Brain microvascular endothelial cell (primary cell): Measurements from ENCODE around the gene PFKL.

Experiments used
- DNase-seq: peaks from one replicate; pipeline ENCODE4 v3.0.0-alpha.2; 2020
- H3K27ac ChIP-seq: fragments of 250-450 bp; sonication (Bioruptor Pico); 2 replicates; pipeline ENCODE4 v1.5.1; 2020; ENCODE audit warnings: mild to moderate bottlenecking, moderate library complexity
- H3K27me3 ChIP-seq: fragments of 250-450 bp; sonication (Bioruptor Pico); replicated peaks from 2 replicates; pipeline ENCODE4 v1.5.1; 2020; ENCODE audit warnings: mild to moderate bottlenecking
- H3K36me3 ChIP-seq: fragments of 250-450 bp; sonication (Bioruptor Pico); replicated peaks from 2 replicates; pipeline ENCODE4 v1.5.1; 2020; ENCODE audit warnings: mild to moderate bottlenecking
- H3K4me3 ChIP-seq: 2 replicates; pipeline ENCODE4 v1.5.1; 2011; ENCODE audit warnings: low read depth, mild to moderate bottlenecking, control low read depth, low read length, moderate library complexity
- CTCF ChIP-seq: IDR thresholded peaks from 2 replicates; pipeline ENCODE4 v1.5.1; 2011; ENCODE audit warnings: low read depth, mild to moderate bottlenecking, moderate library complexity, low read length, control low read depth, inconsistent platforms; ENCODE audit errors: missing control alignments
- in situ Hi-C: cut with HindIII; loops from 2 replicates; pipeline ENCODE4 v1.10.0; 2017; ENCODE audit warnings: low sequenced_read_pairs, low pct_ligation_motif_present

Gene PFKL

DNA sequence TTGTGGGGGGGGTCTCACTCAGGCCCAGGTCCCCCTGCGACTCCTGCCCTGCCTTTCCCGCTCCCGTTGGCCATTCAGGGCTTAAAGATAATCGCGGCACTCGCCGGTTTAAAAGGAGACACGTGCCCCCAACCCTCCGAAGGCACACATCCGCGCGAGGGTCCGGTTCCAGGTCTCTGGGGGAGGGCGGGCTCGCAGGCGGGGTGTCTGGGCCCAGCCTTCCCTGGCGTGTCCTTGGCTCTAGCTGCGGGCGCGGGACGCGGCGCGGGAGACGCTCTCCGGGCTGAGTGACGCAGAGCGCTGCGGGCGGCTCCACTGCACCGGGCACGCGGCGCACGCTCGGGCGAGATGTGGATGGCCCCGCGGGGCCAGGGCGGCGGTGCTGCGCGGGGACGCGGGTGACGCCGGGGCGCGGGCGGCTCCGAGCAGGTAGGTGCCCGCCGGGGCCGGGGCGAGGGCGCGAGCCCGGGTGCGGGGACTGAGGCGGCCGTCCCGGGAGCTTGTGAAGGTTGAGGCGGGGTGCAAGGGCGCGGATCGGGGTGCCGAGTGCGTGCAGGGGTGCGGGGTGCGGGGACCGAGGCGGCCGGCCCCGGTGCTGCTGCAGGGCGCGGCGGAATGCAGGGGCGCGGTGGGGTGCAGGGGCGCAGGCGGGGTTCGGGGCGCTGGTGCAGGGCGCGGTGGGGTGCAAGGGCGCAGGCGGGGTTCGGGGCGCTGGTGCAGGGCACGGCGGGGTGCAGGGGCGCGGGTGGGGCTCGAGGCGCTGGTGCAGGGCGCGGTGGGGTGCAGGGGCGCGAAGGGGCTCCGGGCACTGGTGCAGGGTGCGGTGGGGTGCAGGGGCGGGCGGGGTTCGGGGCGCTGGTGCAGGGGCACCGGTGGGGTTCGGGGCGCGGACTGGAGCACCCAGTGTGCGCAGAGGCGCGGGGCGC is 50.3 kb downstream of the PFKL start:
- H3K27me3 ChIP-seq = peaks cover 30% of the 10 kb centered on the region
- in situ Hi-C loops = no loop called here
- TF ChIP-seq CTCF = no peak
- H3K4me3 ChIP-seq = no peak overlapping the region
- DNase-seq = no peak
- H3K27ac ChIP-seq = no peak overlapping the region
- H3K36me3 ChIP-seq = no peaks in the 10 kb centered on the region

GRCh38 chr21:44350773-44351481 is 51.1 kb downstream of the PFKL start:
- no peak overlapping the region for H3K27ac ChIP-seq

DNA sequence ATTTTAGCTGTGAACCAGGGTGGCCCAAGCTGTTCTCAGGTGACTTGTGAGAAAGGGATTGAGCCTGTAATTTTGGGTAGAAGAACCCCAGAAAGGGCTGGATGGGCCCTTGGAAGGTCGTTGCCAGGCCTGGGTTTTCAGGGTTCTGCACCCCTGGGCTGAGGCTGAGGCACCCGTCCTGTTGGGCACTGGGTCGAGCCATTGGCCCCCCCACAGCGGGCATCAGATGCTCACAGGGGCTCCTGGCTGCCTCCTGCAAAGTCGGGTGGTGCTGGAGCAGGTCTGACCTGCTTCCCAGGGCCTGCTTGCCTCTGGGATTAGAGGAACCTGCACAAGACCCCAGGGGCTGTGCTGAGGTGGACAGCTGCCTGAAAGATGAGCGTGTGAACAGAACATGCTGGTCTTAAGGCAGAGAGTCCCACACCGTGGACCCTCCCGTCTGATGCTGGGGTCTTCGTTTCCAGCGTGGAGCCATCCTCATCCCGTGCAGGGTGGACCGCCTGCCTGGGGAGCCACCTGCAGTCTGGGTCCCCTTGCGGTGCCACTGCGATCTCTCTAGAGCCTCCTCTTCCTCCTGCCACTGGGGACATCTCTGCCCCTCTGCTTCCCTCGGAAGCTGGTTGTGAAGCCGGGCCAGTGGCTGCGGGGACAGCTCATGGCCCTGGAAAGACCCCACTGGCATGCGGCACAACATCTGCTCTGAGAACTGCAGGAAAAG is 51.8 kb downstream of the PFKL start:
- DNase-seq = no peak
- Histone ChIP-seq H3K27ac (no peak overlapping the region), H3K27me3 (peaks cover 30% of the 10 kb centered on the region), H3K36me3 (no peaks in the 10 kb centered on the region), H3K4me3 (no peak overlapping the region)
- TF ChIP-seq CTCF = no peak
- in situ Hi-C loops = no loop called here

More at GRCh38 chr21:44350773-44351481, 51.1 kb downstream of the PFKL start:
- in situ Hi-C loops = no loop called here
- Histone ChIP-seq H3K36me3 (no peaks in the 10 kb centered on the region), H3K4me3 (no peak overlapping the region), H3K27me3 (peaks cover 30% of the 10 kb centered on the region)
- DNase-seq = no peak
- TF ChIP-seq CTCF = no peak

DNA sequence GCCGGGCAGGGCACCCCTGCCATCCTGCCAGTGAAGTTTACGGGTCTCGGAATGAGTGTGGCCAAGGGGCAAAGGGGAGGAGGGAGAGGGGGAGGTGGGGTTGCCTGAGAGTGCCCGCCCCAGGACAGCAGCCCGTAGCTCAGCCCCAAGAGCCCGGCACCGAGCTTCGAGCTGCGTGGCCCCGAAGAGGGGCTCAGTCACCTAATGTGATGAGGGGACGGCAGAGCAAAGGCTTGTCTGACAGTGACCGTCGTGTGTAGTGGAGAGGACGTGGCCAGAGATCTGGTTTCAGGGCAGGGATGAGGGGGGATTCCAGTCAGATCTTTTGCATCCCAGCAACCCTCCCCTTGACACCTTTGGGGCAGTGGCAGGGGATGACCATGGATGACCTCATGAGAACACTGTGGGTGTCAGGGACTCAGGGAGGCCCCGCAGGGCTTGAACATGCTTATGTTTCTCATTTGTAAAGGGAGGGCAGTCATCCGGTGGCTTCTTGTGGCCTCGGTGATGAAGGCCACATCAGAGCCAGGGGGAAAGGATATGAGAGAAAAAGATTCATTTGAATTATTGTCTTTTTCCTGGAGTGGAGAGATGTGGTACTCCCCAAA is 52.5 kb downstream of the PFKL start:
- TF ChIP-seq CTCF = no peak
- H3K27ac ChIP-seq = no peak overlapping the region
- H3K36me3 ChIP-seq = no peaks in the 10 kb centered on the region
- H3K4me3 ChIP-seq = no peak overlapping the region
- DNase-seq = no peak
- H3K27me3 ChIP-seq = peaks cover 28% of the 10 kb centered on the region
- in situ Hi-C loops = no loop called here

- no peak within 1 kb of the TSS for H3K4me3 ChIP-seq
- in situ Hi-C loops = no loop called here
- no peak for TF ChIP-seq CTCF
- H3K27me3 ChIP-seq = peaks cover 27% of the 10 kb centered on the region
- H3K36me3 ChIP-seq = no peaks in the 10 kb centered on the region
- no peak within 1 kb of the TSS for H3K27ac ChIP-seq
- DNase-seq = no peak
Observed at GRCh38 chr21:44353191-44353970, 53.5 kb downstream of the PFKL start, which contains the start of gene TRPM2. TRPM2 (plus strand) TSS chr21:44353621; CDS start chr21:44353701, 80 bp downstream.
